Prostate gland (tissue), 2 donors: ENCODE measurements around the gene RUNX3.

Experiments used
- CTCF ChIP-seq, 4 experiments: fragments of 200-600 bp in 2 of 4; fragments of 450-650 bp in 2 of 4; sonication (generic) in 2 of 4; IDR thresholded peaks; 1 replicate in 3 of 4; 2 replicates in 1 of 4; pipeline ENCODE4 v1.5.1; 2016 to 2019; ENCODE audit warnings: antibody characterized with exemption in 4 of 4, mild to moderate bottlenecking in 2 of 4, moderate library complexity in 2 of 4
- POLR2A ChIP-seq: fragments of 450-650 bp; IDR thresholded peaks from one replicate; pipeline ENCODE4 v1.6.1; 2016; ENCODE audit warnings: antibody characterized with exemption, mild to moderate bottlenecking
- POLR2AphosphoS5 ChIP-seq: sonication (generic); formaldehyde crosslinking; IDR thresholded peaks from one replicate; pipeline ENCODE4 v1.6.1; 2017; ENCODE audit warnings: antibody characterized with exemption

- TF ChIP-seq CTCF (IDR thresholded peaks at IDR 0.05) (no peak), POLR2A (no peak), POLR2AphosphoS5 (no peak)
These were observed 30.2 kb upstream of the RUNX3 start for GRCh38 chr1:24960071-24960801.
